Measurements from ENCODE around the gene MTMR11. TPM values are rescaled to one million over a fixed set of nuclear protein-coding genes. Genes with fewer than 3 reads are reported as not detected.
"Not testable (repeated sequence)": the region's sequence is repeated elsewhere in the genome, so short reads cannot be mapped to it uniquely, and the experiment has no call there.

The MTMR11 gene
- total RNA-seq, 1 donor from 2014 or later = 2.5 TPM

- intact Hi-C loops (cut with micrococcal nuclease) = no loop called here
- ATAC-seq (no peak), DNase-seq (no peak)
Measured at GRCh38 chr1:149915429-149916192, 21.1 kb downstream of the MTMR11 start.

- intact Hi-C loops (cut with micrococcal nuclease) = no loop called here
- DNase-seq = no peak
- no peak for ATAC-seq
Measured at GRCh38 chr1:149914545-149914944, 22.1 kb downstream of the MTMR11 start.

- DNase-seq (no peak), ATAC-seq (no peak)
- intact Hi-C loops (cut with micrococcal nuclease) = no loop called here
Measured at GRCh38 chr1:149906570-149907075, 30.1 kb downstream of the MTMR11 start.

- no peak for DNase-seq
- intact Hi-C loops (cut with micrococcal nuclease) = no loop called here
- no peak for ATAC-seq
Measured at GRCh38 chr1:149903836-149904491, 32.7 kb downstream of the MTMR11 start.

GRCh38 chr1:149899460-149900284, 37.0 kb downstream of the MTMR11 start, which contains the start of gene BOLA1:
Gene BOLA1 (plus strand): TSS chr1:149899568. CDS start chr1:149900060, 492 bp downstream.
- intact Hi-C loops (cut with micrococcal nuclease) = no loop called here
- ATAC-seq (peak; percentile 99), DNase-seq (peak; percentile 95)

GRCh38 chr1:149896575-149896974, 40.1 kb downstream of the MTMR11 start:
- DNase-seq = no peak
- no peak for ATAC-seq
- intact Hi-C loops (cut with micrococcal nuclease) = no loop called here

- DNase-seq = no peak
- intact Hi-C loops (cut with micrococcal nuclease) = no loop called here
- no peak for ATAC-seq
Measured at GRCh38 chr1:149888999-149889289, 47.7 kb downstream of the MTMR11 start.

GRCh38 chr1:149888247-149888998, 48.3 kb downstream of the MTMR11 start:
- intact Hi-C loops (cut with micrococcal nuclease) = no loop called here
- peak; percentile 81 for DNase-seq
- peak; percentile 45 for ATAC-seq

GRCh38 chr1:149887456-149888246, 49.0 kb downstream of the MTMR11 start:
- peak; percentile 73 for ATAC-seq
- intact Hi-C loops (cut with micrococcal nuclease) = no loop called here

GRCh38 chr1:149887196-149887455, 49.6 kb downstream of the MTMR11 start:
- ATAC-seq; DNase-seq; intact Hi-C loops (cut with micrococcal nuclease): not testable (repeated sequence)

More at GRCh38 chr1:149887456-149888246, 49.0 kb downstream of the MTMR11 start:
- peak; percentile 76 for DNase-seq

- DNase-seq = peak; percentile 79
- intact Hi-C loops (cut with micrococcal nuclease) = no loop called here
- ATAC-seq = peak; percentile 85
Measured at GRCh38 chr1:149886396-149887195, 50.1 kb downstream of the MTMR11 start.

- peak; percentile 3 for ATAC-seq
- DNase-seq; intact Hi-C loops (cut with micrococcal nuclease): not testable (repeated sequence)
Measured at GRCh38 chr1:149886121-149886395, 50.6 kb downstream of the MTMR11 start.

GRCh38 chr1:149885339-149886120, 51.1 kb downstream of the MTMR11 start:
- intact Hi-C loops (cut with micrococcal nuclease) = no loop called here
- ATAC-seq (peak; percentile 69), DNase-seq (peak; percentile 89)

- DNase-seq = no peak
- intact Hi-C loops (cut with micrococcal nuclease) = no loop called here
- ATAC-seq = no peak
Measured at GRCh38 chr1:149884433-149885338, 52.0 kb downstream of the MTMR11 start.

- intact Hi-C loops (cut with micrococcal nuclease) = no loop called here
- DNase-seq = no peak
- ATAC-seq = no peak
Measured at GRCh38 chr1:149883598-149884247, 53.0 kb downstream of the MTMR11 start.

- intact Hi-C loops (cut with micrococcal nuclease) = no loop called here
- no peak for DNase-seq
- no peak for ATAC-seq
Measured at GRCh38 chr1:149881876-149882275, 54.8 kb downstream of the MTMR11 start.

Measured in left ventricle myocardium superior (tissue), 1 donor.